NCI-H2081 treated with DMSO at 0.1 percent for 48 hours (cell line): ENCODE data around the gene WSB1.
"Not testable (repeated sequence)": the region's sequence is repeated elsewhere in the genome, so short reads cannot be mapped to it uniquely, and the experiment has no call there.

Experiments used
- DNase-seq: peaks from one replicate; lab custom pipeline; 2025; lab: John Stamatoyannopoulos, UW

Gene WSB1

DNA sequence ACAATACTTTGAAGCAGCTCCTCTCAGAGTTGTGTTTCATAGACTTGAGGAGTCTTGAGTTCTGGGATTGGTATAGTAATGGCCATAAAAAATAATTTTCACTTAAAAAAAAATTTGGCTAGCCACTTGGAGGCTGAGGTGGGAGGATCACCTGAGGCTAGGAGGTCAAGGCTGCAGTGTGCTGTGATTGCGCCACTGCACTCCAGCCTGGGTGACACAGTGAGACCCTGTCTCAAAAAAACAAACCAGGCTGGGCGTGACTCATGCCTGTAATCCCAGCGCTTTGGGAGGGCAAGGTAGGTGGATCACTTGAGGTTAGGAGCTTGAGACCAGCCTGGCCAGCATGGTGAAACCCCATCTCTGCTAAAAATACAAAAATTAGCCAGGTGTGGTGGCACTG lies 14.8 kb upstream of the WSB1 start:
- DNase-seq: not testable (repeated sequence)

DNA sequence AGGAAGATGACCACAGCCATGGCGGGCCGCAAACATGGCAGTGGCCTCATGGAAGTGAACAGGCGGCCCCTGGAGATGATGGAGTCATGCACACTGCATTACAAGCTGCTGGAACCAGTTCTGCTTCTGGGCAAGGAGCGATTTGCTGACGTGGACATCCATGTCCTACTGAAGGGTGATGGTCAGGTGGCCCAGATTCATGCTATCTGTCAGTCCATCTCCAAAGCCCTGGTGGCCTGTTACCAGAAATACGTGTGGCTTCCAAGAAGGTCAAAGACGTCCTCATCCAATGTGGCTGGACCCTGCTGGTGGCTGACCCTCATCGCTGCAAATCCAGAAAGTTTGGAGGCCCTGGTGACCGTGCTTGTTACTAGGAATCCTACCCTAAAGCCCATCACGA lies 13.4 kb upstream of the WSB1 start:
- no peak for DNase-seq

- DNase-seq: no peak
These were observed 12.5 kb upstream of the WSB1 start for GRCh38 chr17:27281438-27281837.

- no peak for DNase-seq
These were observed 11.8 kb upstream of the WSB1 start for GRCh38 chr17:27282054-27282551.

- no peak for DNase-seq
These were observed 10.9 kb upstream of the WSB1 start for GRCh38 chr17:27283060-27283459.

- DNase-seq: no peak
These were observed 10.2 kb upstream of the WSB1 start for GRCh38 chr17:27283751-27284150.

DNA sequence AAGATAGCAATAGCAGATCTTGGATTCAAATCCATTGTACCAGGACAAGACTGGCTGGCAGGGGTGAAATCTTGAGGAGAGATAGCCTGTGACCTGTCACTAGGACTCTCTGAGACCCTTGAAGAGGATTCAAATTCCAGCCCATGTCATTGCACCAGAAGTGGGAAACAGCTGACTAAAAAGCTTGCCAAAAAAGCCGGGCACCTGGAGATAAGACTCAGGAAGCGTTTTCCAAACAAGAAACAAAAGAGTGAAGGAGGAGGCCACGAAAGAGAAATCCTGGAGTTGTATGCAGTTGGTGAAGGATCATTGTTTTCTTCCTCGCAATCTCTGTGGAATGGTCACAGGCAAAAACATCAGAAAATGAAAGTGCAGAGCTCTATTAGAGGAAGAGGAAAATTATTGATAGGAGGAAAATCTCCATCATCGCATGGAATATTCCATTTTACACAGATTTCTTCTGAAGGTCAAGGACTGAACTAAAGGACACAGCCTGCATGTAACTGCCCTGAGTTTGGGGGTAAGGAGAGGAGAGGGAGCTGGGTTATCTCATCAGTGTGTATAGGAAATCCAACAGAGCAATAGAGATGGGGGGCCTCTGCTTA lies 9.0 kb upstream of the WSB1 start:
- DNase-seq: no peak

DNA sequence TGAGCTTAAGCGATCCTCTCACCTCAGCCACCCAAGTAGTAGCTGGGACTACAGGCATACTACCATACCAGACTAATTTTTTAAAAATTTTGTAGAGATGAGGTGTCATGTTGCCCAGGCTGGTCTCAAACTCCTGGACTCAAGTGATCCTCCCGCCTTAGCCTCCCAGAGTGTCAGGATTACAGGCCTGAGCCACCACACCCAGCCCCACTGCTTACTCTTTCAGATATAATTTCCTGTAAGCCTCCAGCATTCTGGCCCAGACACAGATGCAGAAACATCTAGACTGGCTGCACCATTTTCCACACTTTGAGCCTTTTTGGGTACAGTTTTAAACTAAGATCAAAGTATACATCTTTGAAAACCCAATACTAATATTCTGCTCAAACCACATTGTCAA lies 8.4 kb upstream of the WSB1 start:
- DNase-seq: no peak

DNA sequence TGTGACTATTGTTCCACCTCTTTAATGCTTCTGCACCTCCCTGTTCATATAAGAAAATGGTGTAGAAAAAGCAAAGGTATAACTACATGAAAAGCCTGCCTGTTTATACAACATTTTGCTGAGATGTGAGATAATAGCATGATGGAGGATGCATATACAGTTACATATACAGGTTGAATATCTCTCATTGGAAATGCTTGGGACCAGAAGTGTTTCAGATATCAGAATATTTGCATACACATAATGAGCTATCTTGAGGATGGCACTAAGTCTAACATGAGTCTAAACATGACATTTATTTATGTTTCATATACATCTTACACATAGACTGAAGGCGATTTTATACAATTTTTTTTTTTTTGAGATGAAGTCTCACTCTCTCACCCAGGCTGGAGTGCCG lies 5.7 kb upstream of the WSB1 start:
- DNase-seq: no peak

DNA sequence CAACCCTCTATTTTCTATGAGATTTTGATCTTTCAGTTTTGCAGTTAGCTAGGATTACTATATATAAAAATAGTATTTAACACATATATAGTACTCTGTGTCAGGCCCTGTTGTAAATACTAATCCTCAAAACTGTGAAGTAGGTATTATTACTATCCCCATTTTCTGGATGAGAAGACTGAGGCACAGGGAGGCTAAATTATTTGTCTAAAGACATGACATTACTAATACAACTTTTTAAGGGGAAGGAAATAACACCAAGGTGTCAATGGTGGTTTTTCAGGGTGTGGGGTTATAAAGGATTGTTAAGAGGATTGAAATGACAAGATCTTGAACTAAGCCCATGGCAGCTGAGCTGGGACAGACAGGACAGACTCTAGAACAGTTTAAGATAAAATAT lies 4.1 kb upstream of the WSB1 start:
- no peak for DNase-seq

DNA sequence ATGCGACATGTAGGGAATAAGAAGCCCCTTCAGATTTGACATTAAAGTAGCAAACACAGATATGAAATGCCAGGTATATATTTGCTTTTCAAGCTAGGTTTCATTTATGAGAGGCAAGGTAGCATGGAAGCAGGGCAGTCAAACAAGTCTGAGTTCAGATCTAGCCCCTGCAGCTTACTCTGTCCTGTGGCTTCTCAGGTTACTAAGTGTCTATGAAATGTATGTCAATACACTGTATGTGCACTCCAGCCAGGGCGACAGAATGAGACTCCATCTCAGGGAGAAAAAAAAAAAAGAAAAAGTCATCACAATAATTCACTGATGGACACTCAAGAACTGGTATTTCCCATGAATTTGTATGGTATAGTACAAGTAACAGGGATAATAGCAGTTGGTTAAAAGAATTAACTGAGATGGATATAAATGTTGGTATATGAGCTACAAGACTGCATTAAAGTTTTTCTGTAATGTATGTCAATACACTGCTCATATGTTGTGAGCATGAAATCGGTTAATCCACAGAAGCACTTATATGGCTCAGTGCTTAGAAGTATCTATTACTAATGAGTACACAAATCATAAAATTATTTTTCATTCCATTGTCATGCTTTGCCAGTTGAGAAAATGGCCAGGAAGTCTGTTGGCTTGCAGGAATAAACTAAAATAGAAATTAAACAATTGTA lies 2.9 kb upstream of the WSB1 start:
- DNase-seq: no peak

GRCh38 chr17:27293359-27293897 lies 486 bp upstream of the WSB1 start:
- no peak for DNase-seq

- no peak for DNase-seq
These were observed 1.0 kb downstream of the WSB1 start for GRCh38 chr17:27294689-27295630.

DNA sequence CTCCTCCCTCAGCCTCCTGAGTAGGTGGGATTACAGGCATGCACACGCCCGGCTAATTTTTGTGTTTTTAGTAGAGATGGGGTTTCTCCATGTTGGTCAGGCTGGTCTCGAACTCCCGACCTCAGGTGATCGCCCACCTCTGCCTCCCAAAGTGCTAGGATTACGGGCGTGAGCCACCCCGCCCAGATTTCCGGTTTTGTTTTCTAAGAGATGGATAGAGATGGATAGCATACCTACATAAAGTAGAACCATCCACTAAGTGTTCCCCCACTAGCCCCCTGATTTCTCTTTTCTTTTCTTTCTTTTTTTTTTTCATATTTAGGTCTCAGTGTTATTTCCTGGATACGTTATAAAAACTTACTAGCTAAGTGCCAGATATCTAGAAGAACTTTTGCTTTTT lies 2.0 kb downstream of the WSB1 start:
- no peak for DNase-seq

- no peak for DNase-seq
These were observed 2.6 kb downstream of the WSB1 start for GRCh38 chr17:27296428-27296979.

- DNase-seq: no peak
These were observed 5.6 kb downstream of the WSB1 start for GRCh38 chr17:27299384-27300049.

DNA sequence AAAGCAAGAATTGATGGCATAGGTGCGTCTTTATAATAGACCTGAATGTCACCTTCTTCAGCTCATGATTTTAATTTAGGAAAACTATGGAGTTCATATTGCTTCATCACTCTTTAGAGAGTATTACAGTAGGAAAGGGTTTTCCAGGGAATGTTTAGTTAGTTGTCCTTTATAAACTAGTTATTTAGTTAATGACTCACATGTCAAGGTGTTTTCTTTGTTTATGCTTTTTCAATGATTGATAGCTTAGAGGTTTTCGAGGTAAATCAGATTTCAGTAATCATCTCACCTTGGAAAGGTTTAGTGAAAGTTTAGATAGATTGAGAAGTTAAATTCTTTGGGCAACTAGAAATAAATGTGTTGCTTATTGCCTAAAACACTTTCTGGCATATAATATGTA lies 9.8 kb downstream of the WSB1 start:
- DNase-seq: no peak

- DNase-seq: no peak
These were observed 12.4 kb downstream of the WSB1 start for GRCh38 chr17:27306276-27306835.

GRCh38 chr17:27310565-27311110 lies 16.7 kb downstream of the WSB1 start:
- DNase-seq: no peak

GRCh38 chr17:27313301-27313700 lies 19.4 kb downstream of the WSB1 start:
- no peak for DNase-seq

- no peak for DNase-seq
These were observed 21.4 kb downstream of the WSB1 start for GRCh38 chr17:27315322-27315721.
